IPS-20b (cell line): ENCODE measurements around the gene RPTOR.
"Not testable (repeated sequence)": the region's sequence is repeated elsewhere in the genome, so short reads cannot be mapped to it uniquely, and the experiment has no call there.

Source experiments
- H3K27ac ChIP-seq: one replicate; pipeline ENCODE4 v1.5.1; 2013; ENCODE audit warnings: low read length
- H3K27me3 ChIP-seq: 2 replicates; pipeline ENCODE4 v1.6.1; 2013; ENCODE audit warnings: mild to moderate bottlenecking, low read length, inconsistent platforms; ENCODE audit not compliant: insufficient read depth
- H3K36me3 ChIP-seq: 2 replicates; pipeline ENCODE4 v1.6.1; 2013; ENCODE audit warnings: low read depth, mild to moderate bottlenecking, inconsistent platforms, low read length, moderate library complexity; ENCODE audit not compliant: insufficient read depth
- H3K4me1 ChIP-seq: 2 replicates; pipeline ENCODE4 v1.6.1; 2013; ENCODE audit warnings: mild to moderate bottlenecking, control low read depth, inconsistent platforms, low read length, moderate library complexity; ENCODE audit not compliant: insufficient read depth
- H3K4me3 ChIP-seq: 2 replicates; pipeline ENCODE4 v1.5.1; 2013; ENCODE audit warnings: mild to moderate bottlenecking, low read length, inconsistent platforms
- H3K9ac ChIP-seq: 2 replicates; pipeline ENCODE4 v1.6.1; 2013; ENCODE audit warnings: low read depth, mild to moderate bottlenecking, inconsistent platforms, low read length, moderate library complexity
- H3K9me3 ChIP-seq: 2 replicates; pipeline ENCODE4 v1.6.1; 2013; ENCODE audit warnings: mild to moderate bottlenecking, low read depth, low read length, inconsistent platforms; ENCODE audit not compliant: insufficient read depth

The RPTOR gene

DNA sequence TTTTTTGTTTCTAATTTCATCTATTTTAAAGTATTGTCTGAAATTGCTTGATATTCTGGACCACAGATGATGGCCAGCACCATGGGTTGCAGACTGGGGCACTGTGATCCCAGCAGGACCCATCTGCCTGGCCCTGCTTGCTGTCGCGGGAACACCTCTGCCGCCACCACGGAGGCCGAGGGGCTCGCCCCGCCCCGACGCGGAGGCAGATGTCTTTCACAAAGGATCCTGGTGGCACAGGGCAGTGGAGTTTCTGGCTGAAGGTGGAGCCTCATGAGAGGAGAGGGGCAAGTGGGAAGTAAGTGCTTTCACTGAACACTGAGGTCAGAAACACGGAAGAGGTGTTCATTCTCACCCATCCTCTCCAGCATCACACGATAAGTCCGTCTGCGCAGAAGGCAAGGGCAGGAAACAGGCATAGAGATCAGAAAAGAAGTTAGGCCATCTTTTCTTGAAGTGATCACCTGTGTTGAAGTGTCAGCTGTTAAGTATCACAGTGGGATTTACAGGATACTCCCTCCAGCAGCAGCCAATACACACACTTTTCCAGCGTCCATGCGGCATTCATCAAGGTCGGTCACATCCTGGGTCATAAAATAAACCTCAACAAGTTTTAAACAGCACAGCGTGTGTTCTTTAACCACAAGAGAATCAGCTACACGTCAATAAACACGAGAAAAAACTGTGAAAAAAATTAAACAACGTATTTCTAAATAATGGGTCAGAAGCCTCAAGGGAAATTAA lies 194.5 kb downstream of the RPTOR start:
- no peak overlapping the region for H3K4me3 ChIP-seq
- H3K27me3 ChIP-seq: no peaks in the 10 kb centered on the region
- peaks cover 5% of the 10 kb centered on the region; the same call in 1 of the 2 replicates for H3K36me3 ChIP-seq
- peaks cover 10% of the 10 kb centered on the region for H3K9me3 ChIP-seq
- H3K4me1 ChIP-seq: peaks cover 2% of the 10 kb centered on the region; the same call in 1 of the 2 replicates
- no peak overlapping the region for H3K27ac ChIP-seq
- H3K9ac ChIP-seq: no peak overlapping the region

GRCh38 chr17:80740141-80740540 lies 195.5 kb downstream of the RPTOR start:
- Histone ChIP-seq H3K27me3 (no peaks in the 10 kb centered on the region), H3K36me3 (peaks cover 5% of the 10 kb centered on the region; the same call in 1 of the 2 replicates), H3K9me3 (peaks cover 10% of the 10 kb centered on the region), H3K4me1 (peaks cover 2% of the 10 kb centered on the region; the same call in 1 of the 2 replicates), H3K27ac (no peak overlapping the region), H3K9ac (no peak overlapping the region), H3K4me3 (no peak overlapping the region)

DNA sequence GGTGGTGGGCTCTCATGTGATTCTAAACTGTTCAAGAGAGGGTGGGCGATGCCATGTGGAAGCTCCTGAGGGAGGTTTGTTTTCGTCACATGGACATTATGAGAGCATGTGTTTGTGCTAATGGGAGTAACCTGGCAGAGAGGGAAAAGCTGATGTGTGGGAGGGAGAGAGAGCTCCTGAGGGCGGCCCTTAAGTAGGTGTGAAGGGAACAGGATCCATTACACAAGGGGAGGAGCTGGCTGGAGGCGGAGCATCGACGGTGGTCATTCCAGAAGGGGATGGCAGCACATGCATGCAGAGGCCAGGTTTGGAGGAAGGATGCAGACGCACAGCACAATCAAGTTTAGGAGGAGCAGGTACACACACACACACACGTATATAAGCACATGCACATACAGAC lies 197.5 kb downstream of the RPTOR start:
- Histone ChIP-seq H3K36me3 (peaks cover 5% of the 10 kb centered on the region; the same call in 1 of the 2 replicates), H3K4me3 (no peak overlapping the region), H3K27me3 (no peaks in the 10 kb centered on the region), H3K27ac (no peak overlapping the region), H3K4me1 (peaks cover 2% of the 10 kb centered on the region; the same call in 1 of the 2 replicates), H3K9me3 (peaks cover 10% of the 10 kb centered on the region), H3K9ac (no peak overlapping the region)

- Histone ChIP-seq H3K4me1 (peaks cover 2% of the 10 kb centered on the region; the same call in 1 of the 2 replicates), H3K27me3 (no peaks in the 10 kb centered on the region), H3K27ac (no peak overlapping the region), H3K4me3 (no peak overlapping the region), H3K9ac (no peak overlapping the region), H3K36me3 (peaks cover 5% of the 10 kb centered on the region; the same call in 1 of the 2 replicates), H3K9me3 (peaks cover 10% of the 10 kb centered on the region)
Observed at GRCh38 chr17:80742581-80743180, 198.0 kb downstream of the RPTOR start.

GRCh38 chr17:80743181-80743771 lies 198.6 kb downstream of the RPTOR start:
- peaks cover 2% of the 10 kb centered on the region; the same call in 1 of the 2 replicates for H3K4me1 ChIP-seq
- no peak overlapping the region for H3K27ac ChIP-seq
- H3K9ac ChIP-seq: no peak overlapping the region
- peaks cover 5% of the 10 kb centered on the region; the same call in 1 of the 2 replicates for H3K36me3 ChIP-seq
- peaks cover 10% of the 10 kb centered on the region for H3K9me3 ChIP-seq
- no peak overlapping the region for H3K4me3 ChIP-seq
- no peaks in the 10 kb centered on the region for H3K27me3 ChIP-seq

- not testable (repeated sequence) for H3K4me3 ChIP-seq, H3K27me3 ChIP-seq, H3K9ac ChIP-seq, H3K27ac ChIP-seq, H3K4me1 ChIP-seq, H3K36me3 ChIP-seq
- peaks cover 10% of the 10 kb centered on the region for H3K9me3 ChIP-seq
Observed at GRCh38 chr17:80743973-80744372, 199.3 kb downstream of the RPTOR start.

GRCh38 chr17:80744725-80745124 lies 200.1 kb downstream of the RPTOR start:
- H3K9me3 ChIP-seq: peaks cover 10% of the 10 kb centered on the region
- not testable (repeated sequence) for H3K4me1 ChIP-seq, H3K27ac ChIP-seq, H3K27me3 ChIP-seq, H3K36me3 ChIP-seq, H3K4me3 ChIP-seq, H3K9ac ChIP-seq

- H3K4me1 ChIP-seq: no peaks in the 10 kb centered on the region
Observed at GRCh38 chr17:80745183-80745582, 200.5 kb downstream of the RPTOR start.

GRCh38 chr17:80746262-80746935 lies 201.8 kb downstream of the RPTOR start:
- Histone ChIP-seq H3K4me3 (no peak overlapping the region), H3K27me3 (no peaks in the 10 kb centered on the region), H3K4me1 (peaks cover 5% of the 10 kb centered on the region; the same call in 1 of the 2 replicates), H3K36me3 (peaks cover 5% of the 10 kb centered on the region; the same call in 1 of the 2 replicates), H3K27ac (no peak overlapping the region), H3K9me3 (no peaks in the 10 kb centered on the region), H3K9ac (no peak overlapping the region)

More at GRCh38 chr17:80745183-80745582, 200.5 kb downstream of the RPTOR start:
- Histone ChIP-seq H3K36me3 (peaks cover 5% of the 10 kb centered on the region; the same call in 1 of the 2 replicates), H3K9me3 (peaks cover 9% of the 10 kb centered on the region), H3K27ac (no peak overlapping the region), H3K4me3 (no peak overlapping the region), H3K27me3 (no peaks in the 10 kb centered on the region), H3K9ac (no peak overlapping the region)

GRCh38 chr17:80747469-80747868 lies 202.8 kb downstream of the RPTOR start:
- peaks cover 15% of the 10 kb centered on the region; the same call in 1 of the 2 replicates for H3K4me1 ChIP-seq
- no peak overlapping the region for H3K9ac ChIP-seq
- H3K27ac ChIP-seq: no peak overlapping the region
- H3K4me3 ChIP-seq: no peak overlapping the region
- H3K36me3 ChIP-seq: peaks cover under 1% of the 10 kb centered on the region; the same call in 1 of the 2 replicates
- no peaks in the 10 kb centered on the region for H3K27me3 ChIP-seq
- no peaks in the 10 kb centered on the region for H3K9me3 ChIP-seq

- Histone ChIP-seq H3K9me3 (no peaks in the 10 kb centered on the region), H3K4me3 (no peak overlapping the region), H3K9ac (no peak overlapping the region), H3K27me3 (no peaks in the 10 kb centered on the region), H3K36me3 (peaks cover 5% of the 10 kb centered on the region; the same call in 1 of the 2 replicates), H3K27ac (no peak overlapping the region), H3K4me1 (peaks cover 18% of the 10 kb centered on the region; the same call in 1 of the 2 replicates)
Observed at GRCh38 chr17:80749611-80750010, 205.0 kb downstream of the RPTOR start.
